GM12878 (cell line): ENCODE results near the gene DNAJB4. TPM values are rescaled to one million over a fixed set of nuclear protein-coding genes. Genes with fewer than 3 reads are reported as not detected.

Source experiments
- ATF7 ChIP-seq: fragments of 450-650 bp; IDR thresholded peaks from 2 replicates; pipeline ENCODE4 v1.6.1; 2016; ENCODE audit warnings: low read depth, mild to moderate bottlenecking
- BCL3 ChIP-seq: IDR thresholded peaks from 2 replicates; pipeline ENCODE4 v1.6.1; 2011; ENCODE audit warnings: borderline replicate concordance, low read depth, mild to moderate bottlenecking, moderate library complexity, low read length; ENCODE audit not compliant: insufficient read depth, poor library complexity, severe bottlenecking
- BMI1 ChIP-seq: fragments of 450-650 bp; IDR thresholded peaks from 2 replicates; pipeline ENCODE4 v1.6.1; 2016; ENCODE audit warnings: mild to moderate bottlenecking, moderate library complexity, borderline replicate concordance
- CHD2 ChIP-seq: IDR thresholded peaks from 2 replicates; pipeline ENCODE4 v1.6.1; 2011; ENCODE audit warnings: low read depth, low read length, improper control_type of control experiment, borderline replicate concordance
- CREM ChIP-seq: IDR thresholded peaks from 2 replicates; pipeline ENCODE4 v1.6.1; 2014; ENCODE audit warnings: antibody characterized with exemption, low read depth
- E4F1 ChIP-seq: fragments of 450-650 bp; IDR thresholded peaks from 2 replicates; pipeline ENCODE4 v1.6.1; 2018; ENCODE audit warnings: borderline replicate concordance, mild to moderate bottlenecking; ENCODE audit not compliant: partially characterized antibody
- FOXM1 ChIP-seq: IDR thresholded peaks from 2 replicates; pipeline ENCODE4 v1.6.1; 2012; ENCODE audit warnings: low read depth, mild to moderate bottlenecking, inconsistent platforms, low read length, moderate library complexity
- MTA2 ChIP-seq: fragments of 450-650 bp; IDR thresholded peaks from 2 replicates; pipeline ENCODE4 v1.6.1; 2016; ENCODE audit warnings: low read depth, mild to moderate bottlenecking, moderate library complexity
- MTA3 ChIP-seq: IDR thresholded peaks from 2 replicates; pipeline ENCODE4 v1.6.1; 2012; ENCODE audit warnings: low read length, inconsistent platforms, borderline replicate concordance
- NFYA ChIP-seq: IDR thresholded peaks from 2 replicates; pipeline ENCODE4 v1.6.1; 2011; ENCODE audit warnings: low read depth, mild to moderate bottlenecking, low read length, improper control_type of control experiment, borderline replicate concordance
- NFYB ChIP-seq: IDR thresholded peaks from 2 replicates; pipeline ENCODE4 v1.6.1; 2011; ENCODE audit warnings: low read depth, mild to moderate bottlenecking, low read length, improper control_type of control experiment, moderate library complexity; ENCODE audit not compliant: insufficient read depth
- PAX8 ChIP-seq: fragments of 450-650 bp; IDR thresholded peaks from 2 replicates; pipeline ENCODE4 v1.6.1; 2017; ENCODE audit warnings: mild to moderate bottlenecking, moderate library complexity
- PBX3 ChIP-seq: IDR thresholded peaks from 2 replicates; pipeline ENCODE4 v1.6.1; 2011; ENCODE audit warnings: mild to moderate bottlenecking, low read depth, low read length, moderate library complexity; ENCODE audit not compliant: insufficient replicate concordance
- PKNOX1 ChIP-seq: fragments of 450-650 bp; IDR thresholded peaks from 2 replicates; pipeline ENCODE4 v1.6.1; 2016; ENCODE audit warnings: mild to moderate bottlenecking
- POLR2A ChIP-seq: IDR thresholded peaks from 2 replicates; pipeline ENCODE4 v1.6.1; 2011; ENCODE audit warnings: low read depth, mild to moderate bottlenecking, low read length
- POLR2AphosphoS2 ChIP-seq: IDR thresholded peaks from 2 replicates; pipeline ENCODE4 v1.6.1; 2011; ENCODE audit warnings: low read depth, mild to moderate bottlenecking, low read length, improper control_type of control experiment, moderate library complexity
- POLR2AphosphoS5 ChIP-seq: IDR thresholded peaks from 2 replicates; pipeline ENCODE4 v1.6.1; 2011; ENCODE audit warnings: mild to moderate bottlenecking, low read length, inconsistent platforms
- SMAD1 ChIP-seq: fragments of 450-650 bp; IDR thresholded peaks from 2 replicates; pipeline ENCODE4 v1.6.1; 2018; ENCODE audit warnings: mild to moderate bottlenecking, low read depth; ENCODE audit not compliant: partially characterized antibody
- SRF ChIP-seq, 2 experiments: IDR thresholded peaks; 2 replicates each; pipeline ENCODE4 v1.6.1; 2011; ENCODE audit warnings: low read depth in 2 of 2, low read length in 2 of 2, mild to moderate bottlenecking in 1 of 2, moderate library complexity in 1 of 2
- TCF3 ChIP-seq: IDR thresholded peaks from 2 replicates; pipeline ENCODE4 v1.6.1; 2012; ENCODE audit warnings: low read depth, mild to moderate bottlenecking, low read length, borderline replicate concordance; ENCODE audit not compliant: insufficient read depth
- WRNIP1 ChIP-seq: IDR thresholded peaks from 2 replicates; pipeline ENCODE4 v1.6.1; 2011; ENCODE audit warnings: low read depth, low read length, improper control_type of control experiment, borderline replicate concordance
- ZBTB33 ChIP-seq: fragments of 450-650 bp; IDR thresholded peaks from 2 replicates; pipeline ENCODE4 v1.6.1; 2017; ENCODE audit warnings: mild to moderate bottlenecking
- polyA plus RNA-seq, 11 experiments: library from polyadenylated mRNA; depleted of rRNA in 4 of 11; unstranded in 6 of 11; stranded (reverse) in 5 of 11; fragments of >200 nt; fragmentation: Nextera tagmentation in 4 of 11; fragmentation: Illumina TruSeq in 1 of 11; extraction: Ambion mirVana in 4 of 11; extraction: Trizol in 1 of 11; gene quantifications; 1 replicate in 1 of 11; 2 replicates in 10 of 11; pipeline versions ENCODE4 v1.2.1 to v1.2.3, GENCODE V29; 2011 to 2016; ENCODE audit warnings: inconsistent platforms in 2 of 11, missing spikeins in 2 of 11, low read depth in 1 of 11
- total RNA-seq, 4 experiments: library from RNA; depleted of rRNA in 3 of 4; stranded (reverse); fragments of >200 nt in 3 of 4; fragmentation: Illumina TruSeq in 1 of 4; extraction: Trizol in 1 of 4; gene quantifications; 2 replicates each; pipeline versions ENCODE4 v1.2.1 to v1.2.3, GENCODE V29; 2013 to 2021

DNAJB4 gene
- total and polyA plus RNA-seq, 10 of the 15 experiments (the other 5 are each of a cell fraction or from before 2014, with no cell fraction given) = 3.8 to 10.5 (median 6.6) TPM

GRCh38 chr1:78004719-78005447, at the start of gene DNAJB4 (continued):
- TF ChIP-seq PAX8 = peak; percentile 67; the same call in 1 of the 2 replicates
- TF ChIP-seq SRF (IDR thresholded peaks at IDR 0.05; ENCODE audit: low read depth in 2 of 2, low read length in 2 of 2) = no peak
- no peak for TF ChIP-seq SMAD1
- TF ChIP-seq PKNOX1 = peak; percentile 68; the same call in 1 of the 2 replicates
- TF ChIP-seq TCF3 = peak; percentile 22; the same call in 1 of the 2 replicates
- no peak for TF ChIP-seq BCL3
- TF ChIP-seq MTA2 = no peak
- no peak for TF ChIP-seq NFYA
- no peak for TF ChIP-seq ZBTB33
- TF ChIP-seq BMI1 = no peak
- TF ChIP-seq POLR2AphosphoS2 = no peak
- TF ChIP-seq POLR2A = peak; percentile 72
- TF ChIP-seq PBX3 = no peak
- TF ChIP-seq NFYB = no peak
- 0 out of 2 replicates have a peak, but pooled peaks have one; percentile 30 for TF ChIP-seq CHD2
- peak; percentile 57; the same call in 1 of the 2 replicates for TF ChIP-seq POLR2AphosphoS5
- no peak for TF ChIP-seq FOXM1
- TF ChIP-seq WRNIP1 = 0 out of 2 replicates have a peak, but pooled peaks have one; percentile 44
- TF ChIP-seq ATF7 = peak; percentile 92; the same call in 1 of the 2 replicates
- TF ChIP-seq E4F1 = no peak
- peak; percentile 93 for TF ChIP-seq CREM
- no peak for TF ChIP-seq MTA3
